GM12892 (cell line): ENCODE results near the gene TMEM196.
A peak's percentile ranks its signal among the peaks of the same experiment; 100 is the strongest.

Source experiments
- DNase-seq: peaks from one replicate; pipeline ENCODE4 v3.0.0; 2011; ENCODE audit not compliant: insufficient read length
- FAIRE-seq: peaks from 2 replicates; lab custom pipeline; 2011; peaks lifted over from hg19 to GRCh38; lab: Jason Lieb, UNC
- POLR2A ChIP-seq: IDR thresholded peaks from 2 replicates; pipeline ENCODE4 v1.6.1; 2011; ENCODE audit warnings: low read depth, low read length, control low read depth
- POLR2AphosphoS5 ChIP-seq: IDR thresholded peaks from 2 replicates; pipeline ENCODE4 v1.6.1; 2011; ENCODE audit warnings: low read depth, low read length, control low read depth
- TAF1 ChIP-seq: IDR thresholded peaks from 2 replicates; pipeline ENCODE4 v1.6.1; 2011; ENCODE audit warnings: low read depth, mild to moderate bottlenecking, control low read depth, low read length, borderline replicate concordance

Gene TMEM196

DNA sequence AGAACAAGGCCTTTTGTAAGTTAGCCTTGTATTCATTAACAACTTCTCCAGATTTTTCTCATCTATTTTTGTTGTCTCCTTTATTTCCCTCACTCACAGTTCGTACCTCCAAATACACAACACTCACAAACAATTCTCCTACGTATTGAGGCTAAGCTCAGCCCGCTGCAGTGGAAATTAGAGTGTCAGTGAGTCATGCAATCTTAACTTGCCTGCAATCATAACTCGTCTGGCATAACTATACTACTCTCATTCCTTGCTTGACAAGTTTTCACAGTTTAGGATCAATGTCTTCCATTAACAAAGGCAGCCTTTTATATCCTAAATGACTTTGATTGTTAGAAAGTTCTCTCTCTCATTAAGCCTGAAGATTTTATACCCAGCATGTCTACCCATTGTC is 23.8 kb downstream of the TMEM196 start:
- TF ChIP-seq POLR2AphosphoS5, result no peak
- no peak for TF ChIP-seq POLR2A
- TF ChIP-seq TAF1, result no peak
- DNase-seq (no peak), FAIRE-seq (no peak)

GRCh38 chr7:19747740-19748339 is 25.6 kb downstream of the TMEM196 start:
- FAIRE-seq (peak; percentile 36), DNase-seq (peak; percentile 4)
- no peak for TF ChIP-seq POLR2AphosphoS5
- TF ChIP-seq POLR2A, result no peak
- no peak for TF ChIP-seq TAF1

GRCh38 chr7:19744075-19744474 is 29.3 kb downstream of the TMEM196 start:
- DNase-seq (no peak), FAIRE-seq (no peak)
- no peak for TF ChIP-seq POLR2A
- no peak for TF ChIP-seq POLR2AphosphoS5
- TF ChIP-seq TAF1, result no peak

DNA sequence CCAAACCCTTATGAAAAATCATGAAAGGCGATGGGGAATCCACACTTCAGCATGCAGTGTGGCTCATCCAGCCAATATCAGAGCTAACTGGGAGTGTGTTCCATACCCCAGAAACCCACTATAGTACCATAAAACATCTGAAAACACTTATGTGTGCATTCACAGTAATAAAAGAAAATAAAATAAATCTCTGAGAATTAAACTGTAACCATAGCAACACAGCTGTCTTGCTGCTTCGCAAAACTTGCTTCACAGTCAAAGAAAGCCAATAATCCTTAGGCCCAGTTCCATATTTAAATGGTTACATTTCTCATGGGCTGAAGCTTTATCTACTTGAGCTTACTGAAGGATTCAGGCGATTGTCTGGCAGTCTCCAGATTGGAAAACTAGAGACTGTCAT is 44.7 kb downstream of the TMEM196 start:
- no peak for FAIRE-seq
- TF ChIP-seq POLR2AphosphoS5 (no peak), TAF1 (no peak), POLR2A (no peak)
- DNase-seq, result no peak

GRCh38 chr7:19725770-19726169 is 47.6 kb downstream of the TMEM196 start:
- DNase-seq (no peak), FAIRE-seq (no peak)
- TF ChIP-seq TAF1 (no peak), POLR2AphosphoS5 (no peak)

DNA sequence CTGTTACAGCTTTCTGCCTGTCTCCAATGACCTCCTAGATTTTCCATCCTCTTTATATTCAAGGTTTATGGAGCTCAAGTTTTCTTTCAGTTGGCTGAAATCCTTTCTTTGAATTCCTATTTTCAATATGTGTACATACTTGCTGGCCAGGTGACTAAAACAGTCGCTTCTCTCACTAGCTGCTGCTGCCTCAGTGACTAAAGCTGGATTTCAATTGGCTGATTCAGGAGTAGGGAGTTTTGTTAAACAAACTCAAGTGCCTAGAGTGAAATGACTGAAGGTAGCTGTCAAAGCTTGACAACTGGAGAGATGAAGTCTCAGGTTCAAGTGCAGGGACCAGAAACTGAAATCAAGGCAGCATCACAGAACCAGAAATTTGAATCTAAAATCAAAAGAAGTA is 57.9 kb downstream of the TMEM196 start:
- no peak for FAIRE-seq
- no peak for TF ChIP-seq TAF1

GRCh38 chr7:19713676-19714075 is 59.7 kb downstream of the TMEM196 start:
- no peak for TF ChIP-seq POLR2A
- no peak for TF ChIP-seq TAF1
- no peak for TF ChIP-seq POLR2AphosphoS5
- DNase-seq, result no peak
- FAIRE-seq, result no peak

More for the DNA sequence above, 57.9 kb downstream of the TMEM196 start:
- no peak for DNase-seq

- DNase-seq (no peak), FAIRE-seq (no peak)
- TF ChIP-seq POLR2AphosphoS5 (no peak), POLR2A (no peak), TAF1 (no peak)
Observed at GRCh38 chr7:19709249-19709578, 64.2 kb downstream of the TMEM196 start.

- DNase-seq, result peak; percentile 43
- TF ChIP-seq TAF1 (peak; percentile 87), POLR2AphosphoS5 (peak; percentile 93), POLR2A (peak; percentile 98)
- peak; percentile 96 for FAIRE-seq
Observed at GRCh38 chr7:19708397-19709248, 64.8 kb downstream of the TMEM196 start, which contains the start of gene POLR1F. Gene POLR1F (minus strand): TSS chr7:19709037. CDS start chr7:19709016, 21 bp downstream.

DNA sequence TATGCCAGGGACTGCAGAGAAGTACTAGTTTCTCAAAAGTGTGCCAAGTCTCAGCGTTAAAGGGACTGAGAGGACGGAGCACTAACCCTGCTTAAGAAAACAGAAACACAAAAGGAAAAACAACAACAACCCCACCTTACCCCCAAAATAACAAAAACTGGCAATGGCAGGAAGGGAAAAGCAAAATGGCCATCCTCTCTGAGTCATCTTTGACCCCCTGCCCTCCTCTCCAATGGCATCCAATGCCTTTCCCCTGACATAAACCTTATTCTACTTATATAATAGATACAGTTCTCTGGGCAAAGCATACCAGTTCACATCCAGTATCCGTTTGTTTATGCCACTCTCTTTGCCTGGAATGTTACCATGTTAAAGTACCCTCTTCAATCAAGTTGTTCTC is 66.2 kb downstream of the TMEM196 start:
- TF ChIP-seq POLR2AphosphoS5 (no peak), TAF1 (no peak), POLR2A (no peak)
- no peak for FAIRE-seq
- no peak for DNase-seq

- no peak for TF ChIP-seq TAF1
- no peak for TF ChIP-seq POLR2AphosphoS5
- no peak for TF ChIP-seq POLR2A
- no peak for FAIRE-seq
Observed at GRCh38 chr7:19705663-19706062, 67.8 kb downstream of the TMEM196 start.

GRCh38 chr7:19701471-19701870 is 71.9 kb downstream of the TMEM196 start:
- FAIRE-seq (no peak), DNase-seq (no peak)
- TF ChIP-seq TAF1 (no peak), POLR2AphosphoS5 (no peak), POLR2A (no peak)

More at GRCh38 chr7:19705663-19706062, 67.8 kb downstream of the TMEM196 start:
- no peak for DNase-seq
